A549 (cell line): Measurements from ENCODE around the gene ABHD8. TPM values are rescaled to one million over a fixed set of nuclear protein-coding genes. Genes with fewer than 3 reads are reported as not detected.

Experiments
- ATAC-seq, 2 experiments: fragments of 200-7000 bp in 1 of 2; fragments of >200 bp in 1 of 2; cut with Nextera tagmentation in 1 of 2; cut with Tn5 transposase in 1 of 2; 3 replicates each; pipeline versions ENCODE4 v1.8.0 to v1.9.1; 2018 to 2020; ENCODE audit warnings: mild to moderate bottlenecking in 1 of 2, moderate library complexity in 1 of 2
- CTCF ChIA-PET: fragments of 300-600 bp; sonication (Branson Sonifier 250); formaldehyde crosslinking; extraction: SDS; loops from one replicate; lab custom pipeline; 2021; ENCODE audit warnings: antibody characterized with exemption, inconsistent platforms; lab: Yijun Ruan, JAX
- POLR2A ChIA-PET: fragments of 350-600 bp; formaldehyde crosslinking; extraction: SDS; loops from one replicate; lab custom pipeline; 2021; ENCODE audit warnings: antibody characterized with exemption, inconsistent platforms; lab: Yijun Ruan, JAX
- DNase-seq, 2 experiments: peaks; one replicate each; pipeline versions ENCODE4 v3.0.0 to v3.0.0-alpha.2; 2011 to 2016; ENCODE audit warnings: low read depth in 1 of 2, low spot score in 1 of 2
- FAIRE-seq: peaks from 2 replicates; lab custom pipeline; 2011; peaks lifted over from hg19 to GRCh38; lab: Jason Lieb, UNC
- H3K27ac ChIP-seq, 2 experiments: fragments of >200 bp; sonication (Bioruptor Twin); formaldehyde crosslinking; 3 replicates each; pipeline ENCODE4 v1.5.1; 2016 to 2017
- H3K4me1 ChIP-seq: fragments of >200 bp; sonication (Bioruptor Twin); formaldehyde crosslinking; 3 replicates; pipeline ENCODE4 v1.6.1; 2016
- H3K4me2 ChIP-seq: fragments of >200 bp; sonication (Bioruptor Twin); formaldehyde crosslinking; 3 replicates; pipeline ENCODE4 v1.6.1; 2016
- H3K4me3 ChIP-seq: fragments of >200 bp; sonication (Bioruptor Twin); formaldehyde crosslinking; 3 replicates; pipeline ENCODE4 v1.5.1; 2016
- H3K9me3 ChIP-seq: fragments of >200 bp; sonication (Bioruptor Twin); formaldehyde crosslinking; 3 replicates; pipeline ENCODE4 v1.6.1; 2016
- CBX2 ChIP-seq: fragments of 200-600 bp; sonication (generic); IDR thresholded peaks from 2 replicates; pipeline ENCODE4 v1.6.1; 2016; ENCODE audit warnings: low read depth, mild to moderate bottlenecking, borderline replicate concordance
- FOSL2 ChIP-seq, 2 experiments: fragments of 450-650 bp in 1 of 2; fragments of >200 bp in 1 of 2; sonication (Bioruptor Twin) in 1 of 2; formaldehyde crosslinking; IDR thresholded peaks; 2 replicates each; pipeline versions ENCODE4 v1.5.0 to v1.6.1; 2016 to 2020; ENCODE audit warnings: mild to moderate bottlenecking in 1 of 2, moderate library complexity in 1 of 2
- FOXS1 ChIP-seq: fragments of 250-450 bp; sonication (Bioruptor Pico); IDR thresholded peaks from 2 replicates; pipeline ENCODE4 v1.5.0; 2020; ENCODE audit warnings: mild to moderate bottlenecking, moderate library complexity
- HEYL ChIP-seq: fragments of 250-450 bp; sonication (Bioruptor Pico); IDR thresholded peaks from 2 replicates; pipeline ENCODE4 v1.8.0; 2021; ENCODE audit warnings: mild to moderate bottlenecking, moderate library complexity
- HMGXB4 ChIP-seq: fragments of 250-450 bp; sonication (Bioruptor Pico); IDR thresholded peaks from 2 replicates; pipeline ENCODE4 v1.5.0; 2021; ENCODE audit warnings: mild to moderate bottlenecking, moderate library complexity, borderline replicate concordance
- HOXA7 ChIP-seq: fragments of 250-450 bp; sonication (Bioruptor Pico); IDR thresholded peaks from 2 replicates; pipeline ENCODE4 v1.5.0; 2020; ENCODE audit warnings: mild to moderate bottlenecking, moderate library complexity
- KDM1A ChIP-seq: fragments of 200-600 bp; sonication (generic); IDR thresholded peaks from 2 replicates; pipeline ENCODE4 v1.6.1; 2016; ENCODE audit warnings: low read depth, mild to moderate bottlenecking
- PBX3 ChIP-seq: IDR thresholded peaks from 2 replicates; pipeline ENCODE4 v1.6.1; 2012
- POLR2A ChIP-seq: IDR thresholded peaks from 2 replicates; pipeline ENCODE4 v1.6.1; 2012; ENCODE audit warnings: mild to moderate bottlenecking, low read length
- RAD21 ChIP-seq, 2 experiments: fragments of >200 bp in 1 of 2; sonication (Bioruptor Twin) in 1 of 2; formaldehyde crosslinking in 1 of 2; IDR thresholded peaks in 1 of 2; conservative IDR thresholded peaks in 1 of 2; 2 replicates in 1 of 2; 3 replicates in 1 of 2; pipeline ENCODE4 v1.6.1; 2012 to 2018; ENCODE audit warnings: inconsistent platforms in 1 of 2
- REST ChIP-seq: fragments of 200-600 bp; sonication (generic); IDR thresholded peaks from 2 replicates; pipeline ENCODE4 v1.6.1; 2016; ENCODE audit warnings: antibody characterized with exemption, mild to moderate bottlenecking, moderate library complexity
- TFCP2L1 ChIP-seq: fragments of 250-450 bp; sonication (Bioruptor Pico); IDR thresholded peaks from 2 replicates; pipeline ENCODE4 v1.5.0; 2021; ENCODE audit warnings: mild to moderate bottlenecking
- USF2 ChIP-seq: fragments of 450-650 bp; IDR thresholded peaks from 2 replicates; pipeline ENCODE4 v1.6.1; 2014; ENCODE audit warnings: antibody characterized with exemption
- ZFP36 ChIP-seq: fragments of 450-650 bp; IDR thresholded peaks from 2 replicates; pipeline ENCODE4 v1.6.1; 2014; ENCODE audit warnings: borderline replicate concordance; ENCODE audit not compliant: partially characterized antibody
- ZSCAN20 ChIP-seq: fragments of 250-450 bp; sonication (Bioruptor Pico); IDR thresholded peaks from 2 replicates; pipeline ENCODE4 v1.8.0; 2022; ENCODE audit warnings: mild to moderate bottlenecking, moderate library complexity
- WGBS: methylation state at CpG from one replicate; pipeline ENCODE4 v1.1.6; 2017; ENCODE audit errors: missing lambda C conversion rate; 5-methylcytosine and 5-hydroxymethylcytosine counted together
- polyA plus RNA-seq, 4 experiments: library from polyadenylated mRNA; depleted of rRNA in 3 of 4; stranded (reverse); fragments of >200 nt; fragmentation: RNase III in 1 of 4; extraction: RNeasy Plus Mini Kit Qiagen cat#74134 plus additional on column Dnase treatment in 1 of 4; gene quantifications; 2 replicates in 3 of 4; 3 replicates in 1 of 4; pipeline ENCODE4 v1.2.3, GENCODE V29; 2011 to 2017

ABHD8 gene
- polyA plus RNA-seq, 2 of the 4 experiments (the other 2 are of a cell fraction): 2.3 to 4.2 TPM

- no peak for FAIRE-seq
- H3K4me1 ChIP-seq: peaks cover 45% of the 10 kb centered on the region
- H3K27ac ChIP-seq: no peak overlapping the region; a peak in 1 of 6 replicates
- no peak for TF ChIP-seq FOSL2 (IDR thresholded peaks at IDR 0.05)
- TF ChIP-seq FOSL2 (CRISPR knock-in tag; IDR thresholded peaks at IDR 0.05): no peak
- TF ChIP-seq ZFP36: no peak
- no peak for TF ChIP-seq CBX2
- no peak for TF ChIP-seq HEYL
- TF ChIP-seq USF2: no peak
- no peak for TF ChIP-seq POLR2A
- no peak for TF ChIP-seq ZSCAN20
- TF ChIP-seq KDM1A: no peak
- TF ChIP-seq RAD21 (conservative IDR thresholded peaks at IDR 0.05 in 1 of 2, IDR thresholded peaks at IDR 0.05 in 1 of 2): no peak
- no peak for TF ChIP-seq FOXS1 (CRISPR knock-in tag)
- CTCF ChIA-PET: interaction anchor here (0.5 kb wide), 1 partner anchor 31 kb away, joined by 4 read pairs; no protein-coding TSS in a partner anchor
- no peak for ATAC-seq
- no peaks in the 10 kb centered on the region for H3K9me3 ChIP-seq
- POLR2A ChIA-PET: no interaction called here
- no peak overlapping the region for H3K4me2 ChIP-seq
- DNase-seq: no peak
- H3K4me3 ChIP-seq: no peak overlapping the region
- 87% methylated on average over 12 of the region's 19 CpGs for WGBS
Observed at GRCh38 chr19:17314007-17314593, 10.9 kb upstream of the ABHD8 start.

GRCh38 chr19:17312189-17313113 is 9.2 kb upstream of the ABHD8 start:
- ChIA-PET CTCF (interaction anchor here (0.8 to 0.9 kb wide), 2 partner anchors 9 to 20 kb away, joined by 3 read pairs; no protein-coding TSS in a partner anchor), POLR2A (interaction anchor here (0.9 to 1.4 kb wide), 3 partner anchors 21 to 653 kb away, joined by 3 to 4 read pairs (median 4); partner anchors contain the start of gene BABAM1)
- TF ChIP-seq FOSL2 (IDR thresholded peaks at IDR 0.05): no peak
- TF ChIP-seq FOSL2 (CRISPR knock-in tag; IDR thresholded peaks at IDR 0.05): no peak
- no peak for TF ChIP-seq ZSCAN20
- TF ChIP-seq PBX3: no peak
- no peak for TF ChIP-seq HMGXB4
- TF ChIP-seq HOXA7 (CRISPR knock-in tag): no peak
- no peak for TF ChIP-seq REST
- no peak for TF ChIP-seq TFCP2L1 (CRISPR knock-in tag)
- FAIRE-seq (no peak), ATAC-seq (no peak), DNase-seq (no peak)
- H3K4me1 ChIP-seq: peaks cover 38% of the 10 kb centered on the region
- peak overlapping the region; percentile 84 to 94 for H3K27ac ChIP-seq
- H3K4me2 ChIP-seq: peak overlapping the region; percentile 97
- no peaks in the 10 kb centered on the region for H3K9me3 ChIP-seq
- 74% methylated on average over 5 of the region's 20 CpGs for WGBS
- H3K4me3 ChIP-seq: peak overlapping the region; percentile 32
